Prostate gland (tissue), 2 donors: ENCODE results near the gene TMEM255A.

ENCODE experiments used
- POLR2A ChIP-seq: fragments of 450-650 bp; IDR thresholded peaks from one replicate; pipeline ENCODE4 v1.6.1; 2016; ENCODE audit warnings: antibody characterized with exemption, mild to moderate bottlenecking
- POLR2AphosphoS5 ChIP-seq: sonication (generic); formaldehyde crosslinking; IDR thresholded peaks from one replicate; pipeline ENCODE4 v1.6.1; 2017; ENCODE audit warnings: antibody characterized with exemption
- TF ChIP-seq, protein P1 (sequence below), 4 experiments: fragments of 200-600 bp in 2 of 4; fragments of 450-650 bp in 2 of 4; sonication (generic) in 2 of 4; IDR thresholded peaks; 1 replicate in 3 of 4; 2 replicates in 1 of 4; pipeline ENCODE4 v1.5.1; 2016 to 2019; ENCODE audit warnings: antibody characterized with exemption in 4 of 4, mild to moderate bottlenecking in 2 of 4, moderate library complexity in 2 of 4

DNA sequence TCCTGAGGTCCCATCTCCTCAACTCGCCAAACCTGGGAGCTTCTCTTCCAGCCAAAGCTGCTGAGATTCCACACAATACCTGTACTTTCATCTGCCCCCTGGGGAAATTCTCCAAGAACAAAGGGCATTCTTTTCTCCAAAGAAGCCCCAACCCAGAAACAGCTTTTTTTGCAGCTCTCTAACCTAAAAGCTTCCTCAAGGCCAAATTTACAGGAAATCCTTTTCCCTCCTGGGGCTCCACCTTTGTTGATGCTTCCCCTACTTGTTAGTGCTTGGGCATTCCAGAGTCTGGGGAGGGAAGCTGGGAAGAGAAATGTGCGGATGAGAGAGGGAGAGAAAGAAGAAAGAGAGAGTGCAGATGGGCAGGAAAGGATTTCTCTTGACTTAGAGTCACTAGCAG, 36.3 kb downstream of the TMEM255A start:
- no peak for TF ChIP-seq POLR2A
- no peak for TF ChIP-seq POLR2AphosphoS5
- TF ChIP-seq, protein P1, sequence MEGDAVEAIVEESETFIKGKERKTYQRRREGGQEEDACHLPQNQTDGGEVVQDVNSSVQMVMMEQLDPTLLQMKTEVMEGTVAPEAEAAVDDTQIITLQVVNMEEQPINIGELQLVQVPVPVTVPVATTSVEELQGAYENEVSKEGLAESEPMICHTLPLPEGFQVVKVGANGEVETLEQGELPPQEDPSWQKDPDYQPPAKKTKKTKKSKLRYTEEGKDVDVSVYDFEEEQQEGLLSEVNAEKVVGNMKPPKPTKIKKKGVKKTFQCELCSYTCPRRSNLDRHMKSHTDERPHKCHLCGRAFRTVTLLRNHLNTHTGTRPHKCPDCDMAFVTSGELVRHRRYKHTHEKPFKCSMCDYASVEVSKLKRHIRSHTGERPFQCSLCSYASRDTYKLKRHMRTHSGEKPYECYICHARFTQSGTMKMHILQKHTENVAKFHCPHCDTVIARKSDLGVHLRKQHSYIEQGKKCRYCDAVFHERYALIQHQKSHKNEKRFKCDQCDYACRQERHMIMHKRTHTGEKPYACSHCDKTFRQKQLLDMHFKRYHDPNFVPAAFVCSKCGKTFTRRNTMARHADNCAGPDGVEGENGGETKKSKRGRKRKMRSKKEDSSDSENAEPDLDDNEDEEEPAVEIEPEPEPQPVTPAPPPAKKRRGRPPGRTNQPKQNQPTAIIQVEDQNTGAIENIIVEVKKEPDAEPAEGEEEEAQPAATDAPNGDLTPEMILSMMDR (IDR thresholded peaks at IDR 0.05), result no peak
